GM04504 (cell line): ENCODE results near the gene CD300LB.
"Not testable (repeated sequence)": the region's sequence is repeated elsewhere in the genome, so short reads cannot be mapped to it uniquely, and the experiment has no call there.

Experiments
- DNase-seq: peaks from one replicate; pipeline ENCODE4 v3.0.0-alpha.2; 2012; ENCODE audit warnings: low read depth

Gene CD300LB

DNA sequence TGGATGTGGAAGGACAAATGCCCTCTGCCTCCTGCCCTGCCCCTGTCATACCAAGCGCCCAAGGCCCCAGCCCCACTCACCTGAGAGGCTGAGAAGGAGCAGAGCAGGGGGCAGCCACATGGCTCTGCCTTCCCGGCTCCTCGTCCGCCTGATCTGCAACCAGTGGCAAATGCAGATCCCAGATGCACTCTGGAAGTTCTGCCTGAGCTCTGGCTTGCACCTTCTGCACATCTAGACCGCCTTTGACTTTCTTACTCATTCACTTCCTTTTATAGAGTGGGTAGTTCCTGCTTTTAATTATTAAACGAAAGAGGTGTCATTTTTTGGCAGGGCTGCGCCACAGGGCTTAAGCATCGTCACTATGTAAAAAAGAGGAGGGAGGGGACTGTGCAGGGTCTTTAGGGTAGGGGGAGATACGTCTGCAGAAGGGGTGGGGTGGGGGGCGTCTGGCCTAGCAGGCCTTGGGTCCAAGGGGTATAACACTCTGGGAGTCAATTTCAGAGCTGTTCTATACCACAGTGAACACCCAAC, at the start of gene CD300LB:
CD300LB (minus strand) TSS at position 245 of the 531 bp plus-strand sequence; CDS start at position 120, 125 bp downstream.
- no peak for DNase-seq

- no peak for DNase-seq
These were observed 48.6 kb upstream of the CD300LB start for GRCh38 chr17:74579900-74580299.

- DNase-seq, result no peak
These were observed 47.7 kb upstream of the CD300LB start for GRCh38 chr17:74578979-74579378.

GRCh38 chr17:74574489-74575142, 43.3 kb upstream of the CD300LB start:
- no peak for DNase-seq

DNA sequence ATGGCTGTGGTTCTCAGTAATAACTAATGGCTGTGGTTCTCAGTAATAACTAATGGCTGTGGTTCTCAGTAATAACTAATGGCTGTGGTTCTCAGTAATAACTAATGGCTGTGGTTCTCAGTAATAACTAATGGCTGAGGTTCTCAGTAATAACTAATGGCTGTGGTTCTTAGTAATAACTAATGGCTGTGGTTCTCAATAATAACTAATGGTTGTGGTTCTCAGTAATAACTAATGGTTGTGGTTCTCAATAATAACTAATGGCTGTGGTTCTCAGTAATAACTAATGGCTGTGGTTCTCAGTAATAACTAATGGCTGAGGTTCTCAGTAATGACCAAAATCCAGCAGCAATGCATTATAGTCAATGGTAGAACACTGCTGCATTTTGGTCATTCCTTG, 42.4 kb upstream of the CD300LB start:
- DNase-seq, result not testable (repeated sequence)

DNA sequence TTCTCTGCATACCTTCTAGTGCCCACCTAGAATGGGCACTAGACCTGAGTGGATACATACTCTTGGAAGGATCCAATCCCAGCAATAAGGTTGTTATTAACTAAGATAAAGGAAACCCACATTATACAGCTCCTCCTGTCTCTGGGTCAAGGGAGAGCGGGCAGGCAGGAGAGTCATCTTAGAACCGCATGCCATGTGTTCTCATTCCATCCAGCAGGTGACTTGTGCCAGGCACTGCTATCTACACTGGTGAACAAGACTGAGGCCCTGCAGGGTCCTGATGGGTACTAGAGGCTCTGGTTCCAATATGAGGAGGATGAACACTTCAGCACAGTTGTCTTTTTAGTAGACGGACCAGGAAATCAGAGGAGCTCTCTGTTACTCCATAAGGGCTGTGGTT, 41.9 kb upstream of the CD300LB start:
- no peak for DNase-seq

- DNase-seq, result no peak
These were observed 40.5 kb upstream of the CD300LB start for GRCh38 chr17:74571621-74572270.

GRCh38 chr17:74569020-74570003, 38.0 kb upstream of the CD300LB start:
- DNase-seq, result peak; percentile 60

- no peak for DNase-seq
These were observed 37.0 kb upstream of the CD300LB start for GRCh38 chr17:74568106-74568873.

GRCh38 chr17:74567397-74567796, 36.1 kb upstream of the CD300LB start, which contains the start of gene CD300H:
CD300H (minus strand) TSS chr17:74567509.
- DNase-seq, result no peak

GRCh38 chr17:74566132-74566753, 35.0 kb upstream of the CD300LB start:
- no peak for DNase-seq

GRCh38 chr17:74565126-74565525, 33.9 kb upstream of the CD300LB start:
- no peak for DNase-seq

GRCh38 chr17:74563358-74563757, 32.1 kb upstream of the CD300LB start:
- DNase-seq, result no peak

GRCh38 chr17:74561586-74561985, 30.3 kb upstream of the CD300LB start:
- no peak for DNase-seq

DNA sequence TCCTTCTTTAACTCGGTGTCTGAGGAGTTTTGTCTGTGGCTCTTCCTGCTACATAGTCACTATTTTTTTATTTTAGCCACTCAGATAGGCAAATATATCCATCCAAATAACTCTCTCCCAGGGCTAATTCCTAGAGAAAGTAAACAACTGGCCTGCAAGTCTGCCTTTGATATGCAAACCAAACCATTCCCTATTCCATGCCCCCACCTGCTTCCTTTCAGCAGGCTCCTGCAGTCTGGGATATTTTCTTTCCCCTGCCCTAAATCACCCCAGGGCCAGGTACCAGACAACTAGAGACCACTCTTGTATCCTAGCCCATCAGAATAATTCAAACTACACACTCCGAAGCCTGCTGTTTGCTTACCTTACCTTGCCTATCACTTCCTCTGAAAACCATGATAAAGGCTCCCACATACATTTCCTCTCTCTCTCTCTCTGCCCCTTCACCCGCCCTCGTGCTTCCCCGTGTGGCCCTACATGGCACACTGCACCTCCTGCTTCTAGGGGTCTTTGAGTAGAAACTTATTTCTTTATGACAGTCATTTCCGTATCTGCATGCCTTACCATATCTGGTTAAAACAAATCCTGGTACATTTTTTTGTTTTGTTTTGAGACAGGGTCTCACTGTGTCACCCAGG, 27.7 kb upstream of the CD300LB start:
- no peak for DNase-seq

DNA sequence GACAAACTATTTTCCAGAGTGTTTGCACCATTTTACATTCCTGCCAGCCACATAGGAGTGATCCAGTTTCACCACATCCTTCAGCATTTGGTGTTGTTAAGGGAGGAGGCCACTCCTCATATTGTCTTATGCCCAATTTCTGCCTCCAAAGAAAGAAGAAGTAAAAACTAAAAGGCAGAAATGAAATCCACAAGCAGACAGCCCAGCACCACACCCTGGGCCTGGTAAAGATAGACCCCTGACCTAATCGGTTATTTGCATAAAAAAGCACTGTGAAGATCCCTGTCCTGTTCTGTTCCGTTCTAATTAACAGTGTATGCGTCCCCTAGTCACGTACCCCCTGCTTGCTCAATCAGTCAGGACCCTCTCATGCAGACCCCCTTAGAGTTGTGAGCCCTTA, 27.1 kb upstream of the CD300LB start:
- DNase-seq, result not testable (repeated sequence)

GRCh38 chr17:74555427-74555940, 24.2 kb upstream of the CD300LB start:
- no peak for DNase-seq

DNA sequence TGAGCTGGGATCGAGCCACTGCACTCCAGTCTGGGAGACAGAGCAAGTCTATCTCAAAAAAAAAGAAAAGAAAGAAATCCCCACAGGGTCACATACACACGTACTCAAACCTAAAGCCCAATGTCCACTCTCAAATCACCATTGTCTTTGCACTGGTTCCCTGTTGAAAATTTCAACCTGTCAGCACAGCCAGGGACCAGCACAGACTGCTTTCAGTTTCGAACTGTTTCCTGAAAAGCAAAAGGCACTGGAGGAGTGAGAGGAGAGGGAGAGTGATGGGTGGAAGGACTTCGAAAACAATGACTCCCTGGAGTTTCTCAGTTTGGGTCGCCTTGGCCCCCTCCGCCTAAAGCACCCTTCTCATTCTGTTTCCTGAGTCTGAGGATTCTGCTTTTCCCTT, 23.6 kb upstream of the CD300LB start:
- DNase-seq, result no peak

GRCh38 chr17:74552037-74552436, 20.8 kb upstream of the CD300LB start:
- no peak for DNase-seq

DNA sequence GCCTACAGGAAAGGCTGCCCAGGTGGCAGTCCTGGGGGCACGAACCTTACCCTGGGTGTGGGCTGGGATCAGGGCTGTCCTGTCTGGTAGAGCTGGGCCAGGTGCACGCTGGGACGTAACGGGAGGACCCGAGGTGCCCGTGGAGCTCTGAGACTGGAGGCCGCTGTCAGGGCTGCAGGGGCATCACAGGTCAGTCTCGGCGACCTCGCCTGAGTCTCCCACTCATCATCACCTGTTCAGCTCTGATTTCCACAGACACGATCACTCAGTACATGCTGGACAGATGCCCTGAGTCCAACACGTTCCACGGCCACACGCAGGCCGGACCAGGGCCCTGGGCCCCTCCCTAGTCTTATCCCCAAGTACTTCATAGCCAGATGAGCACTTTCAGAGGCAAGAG, 19.3 kb upstream of the CD300LB start:
- no peak for DNase-seq
